Measurements from ENCODE around the gene TMEM233. TPM values are rescaled to one million over a fixed set of nuclear protein-coding genes. Genes with fewer than 3 reads are reported as not detected.

Gene TMEM233
- under 1 TPM in 1 of 5 donors, not detected in 4; 0.18 TPM for total RNA-seq
- under 1 TPM; 0.10 to 0.92 (median 0.25) TPM for polyA plus RNA-seq
- long read RNA-seq, donor 1 = 0 reads
- long read RNA-seq, donor 2, partial matches to known transcripts = 0 of 1 reads
- long read RNA-seq, donor 2, other reads (novel, unspliced or antisense) = 0 of 1 reads
- long read RNA-seq, donor 3 = 0 reads
- long read RNA-seq, donor 4 = 0 reads
- long read RNA-seq, donor 5, partial matches to known transcripts = 0 of 2 reads
- long read RNA-seq, donor 5, other reads (novel, unspliced or antisense) = 0 of 2 reads
- long read RNA-seq, donor 6 = 0 reads
- long read RNA-seq, donor 7 = 0 reads
- long read RNA-seq, donor 8 = 0 reads
- long read RNA-seq, donor 9, partial matches to known transcripts = 0 of 1 reads
- long read RNA-seq, donor 9, other reads (novel, unspliced or antisense) = 0 of 1 reads
- long read RNA-seq, donor 10 = 0 reads

DNA sequence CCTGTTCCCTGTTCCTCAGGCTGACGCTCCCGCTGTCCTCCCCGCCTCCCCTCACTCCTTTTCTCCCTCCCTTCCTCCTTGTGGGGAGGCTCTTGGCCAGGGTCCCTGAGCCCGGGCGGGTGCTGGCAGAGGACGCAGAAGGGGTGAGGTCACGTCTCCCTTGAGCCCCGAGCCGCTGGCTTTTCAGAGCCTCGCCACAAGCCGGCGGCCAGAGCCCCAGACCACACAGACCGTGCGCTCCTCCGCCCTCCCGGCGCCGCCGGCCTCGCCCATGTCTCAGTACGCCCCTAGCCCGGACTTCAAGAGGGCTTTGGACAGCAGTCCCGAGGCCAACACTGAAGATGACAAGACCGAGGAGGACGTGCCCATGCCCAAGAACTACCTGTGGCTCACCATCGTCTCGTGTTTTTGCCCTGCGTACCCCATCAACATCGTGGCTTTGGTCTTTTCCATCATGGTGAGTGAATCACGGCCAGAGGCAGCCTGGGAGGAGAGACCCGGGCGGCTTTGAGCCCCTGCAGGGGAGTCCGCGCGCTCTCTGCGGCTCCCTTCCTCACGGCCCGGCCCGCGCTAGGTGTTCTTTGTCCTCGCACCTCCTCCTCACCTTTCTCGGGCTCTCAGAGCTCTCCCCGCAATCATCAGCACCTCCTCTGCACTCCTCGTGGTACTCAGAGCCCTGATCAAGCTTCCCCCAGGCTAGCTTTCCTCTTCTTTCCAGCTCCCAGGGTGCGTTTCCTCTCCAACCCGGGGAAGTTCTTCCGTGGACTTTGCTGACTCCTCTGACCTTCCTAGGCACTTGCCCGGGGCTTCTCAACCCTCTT is at the start of gene TMEM233:
TSS of gene TMEM233 (plus strand) at position 197 of the 821 bp plus-strand sequence. CDS start at position 272, 75 bp downstream.
- TF ChIP-seq POLR2AphosphoS5 (IDR thresholded peaks at IDR 0.05) (no peak), EP300 (IDR thresholded peaks at IDR 0.05) (no peak), POLR2A (IDR thresholded peaks at IDR 0.05) (no peak)
- TF ChIP-seq, protein P1, sequence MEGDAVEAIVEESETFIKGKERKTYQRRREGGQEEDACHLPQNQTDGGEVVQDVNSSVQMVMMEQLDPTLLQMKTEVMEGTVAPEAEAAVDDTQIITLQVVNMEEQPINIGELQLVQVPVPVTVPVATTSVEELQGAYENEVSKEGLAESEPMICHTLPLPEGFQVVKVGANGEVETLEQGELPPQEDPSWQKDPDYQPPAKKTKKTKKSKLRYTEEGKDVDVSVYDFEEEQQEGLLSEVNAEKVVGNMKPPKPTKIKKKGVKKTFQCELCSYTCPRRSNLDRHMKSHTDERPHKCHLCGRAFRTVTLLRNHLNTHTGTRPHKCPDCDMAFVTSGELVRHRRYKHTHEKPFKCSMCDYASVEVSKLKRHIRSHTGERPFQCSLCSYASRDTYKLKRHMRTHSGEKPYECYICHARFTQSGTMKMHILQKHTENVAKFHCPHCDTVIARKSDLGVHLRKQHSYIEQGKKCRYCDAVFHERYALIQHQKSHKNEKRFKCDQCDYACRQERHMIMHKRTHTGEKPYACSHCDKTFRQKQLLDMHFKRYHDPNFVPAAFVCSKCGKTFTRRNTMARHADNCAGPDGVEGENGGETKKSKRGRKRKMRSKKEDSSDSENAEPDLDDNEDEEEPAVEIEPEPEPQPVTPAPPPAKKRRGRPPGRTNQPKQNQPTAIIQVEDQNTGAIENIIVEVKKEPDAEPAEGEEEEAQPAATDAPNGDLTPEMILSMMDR (IDR thresholded peaks at IDR 0.05) = no peak
- H3K4me3 ChIP-seq = peak within 1 kb of the TSS; percentile 25 to 44 (median 34)
- intact Hi-C loops (cut with DNase I; ENCODE audit: low total_unique reads) = no loop called here
- no peaks in the 10 kb centered on the region for H3K36me3 ChIP-seq
- no peaks in the 10 kb centered on the region for H3K9me3 ChIP-seq
- peaks cover 7 to 67% (median 36%) of the 10 kb centered on the region in 3 donors for H3K27me3 ChIP-seq
- H3K27ac ChIP-seq = peak within 1 kb of the TSS in 3 of 5 donors; percentile 7 to 60 (median 22)
- peak in 1 of 2 donors; percentile 33 for DNase-seq
- 2 to 4% (median 3%) methylated on average over 46 to 48 of the region's 48 CpGs for WGBS, 5 donors
- peaks cover 0 to 23% (median 12%) of the 10 kb centered on the region in 4 donors for H3K4me1 ChIP-seq

DNA sequence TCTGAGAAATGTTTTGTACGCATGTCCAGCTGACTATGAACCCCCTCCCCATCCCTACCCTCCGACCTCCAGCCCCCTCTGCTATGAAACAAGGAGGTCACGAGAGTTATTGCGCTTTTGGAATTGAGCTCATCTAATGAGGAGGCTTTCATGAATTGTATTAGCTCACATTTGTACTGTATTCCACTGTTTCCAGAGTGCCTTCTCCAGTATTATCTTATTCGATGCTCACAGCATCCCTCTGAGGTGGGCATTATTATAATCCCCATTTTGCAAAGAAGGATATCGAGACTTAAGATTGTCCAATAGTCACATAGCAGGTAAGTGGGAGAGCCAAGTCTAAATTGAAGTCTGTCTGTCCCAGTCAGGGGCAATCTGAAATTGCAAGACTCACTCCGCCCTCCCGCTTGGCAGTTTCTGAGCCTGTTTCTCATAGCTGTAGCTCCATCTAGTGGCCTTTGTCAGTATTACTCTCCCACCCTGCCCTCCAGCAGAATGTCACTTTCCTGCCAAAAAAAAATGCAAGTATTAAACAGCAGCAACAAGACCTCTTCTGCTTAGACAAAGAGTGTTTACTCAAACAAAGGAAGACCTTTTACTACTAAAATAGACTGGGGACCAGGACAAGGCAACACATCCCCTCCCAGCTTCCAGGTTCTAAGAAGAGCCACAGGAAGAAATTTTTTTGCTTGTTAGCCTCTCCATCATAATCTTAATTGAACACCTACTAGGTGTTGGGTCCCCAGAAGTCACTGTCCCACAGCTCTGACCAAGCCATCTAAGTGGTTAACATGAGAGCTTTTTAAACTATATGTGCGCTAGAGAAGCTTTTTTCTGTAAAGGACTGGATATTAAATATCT is 48.6 kb upstream of the TMEM233 start:
- peaks cover 0 to 14% (median 0%) of the 10 kb centered on the region in 3 donors for H3K27me3 ChIP-seq
- H3K9me3 ChIP-seq = no peaks in the 10 kb centered on the region
- 41 to 48% (median 43%) methylated on average over 9 of the region's 9 CpGs for WGBS, 5 donors
- H3K27ac ChIP-seq = no peak overlapping the region
- no peaks in the 10 kb centered on the region for H3K36me3 ChIP-seq
- intact Hi-C loops (cut with DNase I; ENCODE audit: low total_unique reads) = no loop called here
- H3K4me3 ChIP-seq = no peak overlapping the region
- DNase-seq = peak; percentile 63 to 87
- no peaks in the 10 kb centered on the region for H3K4me1 ChIP-seq
- TF ChIP-seq, protein P1 (IDR thresholded peaks at IDR 0.05) = peak in 6 of 7 experiments; percentile 18 to 87 (median 74)
- no peak for TF ChIP-seq POLR2AphosphoS5 (IDR thresholded peaks at IDR 0.05)

DNA sequence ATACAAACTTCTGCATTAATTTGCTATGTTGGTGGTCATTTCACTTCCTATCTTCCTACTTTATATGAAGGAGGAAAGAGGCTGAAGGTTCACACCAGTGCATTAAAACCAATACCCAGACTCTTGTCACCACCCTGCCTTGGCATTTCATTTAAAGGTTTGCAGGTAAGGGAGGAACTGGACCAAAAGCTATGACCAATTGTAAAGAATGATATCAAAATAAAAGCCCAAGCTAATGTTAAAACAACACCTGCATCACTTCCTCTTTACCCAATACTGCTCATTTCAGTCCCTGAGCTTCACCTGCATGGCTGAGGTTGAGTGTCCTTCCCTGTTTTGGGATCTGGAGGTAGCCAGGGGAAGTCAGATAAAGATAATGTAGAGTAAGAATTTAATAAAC is 47.2 kb upstream of the TMEM233 start:
- Histone ChIP-seq H3K27ac (no peak overlapping the region), H3K27me3 (peaks cover 0 to 20% (median 0%) of the 10 kb centered on the region in 3 donors), H3K36me3 (no peaks in the 10 kb centered on the region), H3K4me3 (no peak overlapping the region), H3K4me1 (no peaks in the 10 kb centered on the region), H3K9me3 (no peaks in the 10 kb centered on the region)
- TF ChIP-seq POLR2A (IDR thresholded peaks at IDR 0.05) = no peak
- TF ChIP-seq, protein P1 (IDR thresholded peaks at IDR 0.05) = no peak
- intact Hi-C loops (cut with DNase I; ENCODE audit: low total_unique reads) = no loop called here
- DNase-seq = no peak

DNA sequence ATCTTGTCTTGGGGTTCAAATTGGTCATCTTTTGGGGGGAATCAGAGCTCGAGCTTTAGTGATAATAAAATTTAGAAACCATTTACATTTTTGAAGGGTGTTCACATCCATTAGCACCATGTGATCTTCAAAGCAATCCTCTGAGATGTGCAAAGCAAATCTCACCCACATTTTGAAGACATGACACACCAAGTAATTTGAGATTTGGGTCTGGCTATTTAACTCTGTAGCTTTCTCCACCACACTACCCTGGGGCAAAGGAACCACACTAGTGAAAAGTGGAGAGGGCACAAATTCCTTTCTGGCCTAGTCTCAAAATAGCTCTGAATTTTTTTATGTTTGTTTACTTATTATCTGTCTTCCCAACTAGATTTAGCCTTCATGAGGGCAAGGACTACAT is 46.6 kb upstream of the TMEM233 start:
- DNase-seq = no peak
- Histone ChIP-seq H3K27ac (no peak overlapping the region), H3K4me1 (no peaks in the 10 kb centered on the region), H3K4me3 (no peak overlapping the region), H3K36me3 (no peaks in the 10 kb centered on the region), H3K9me3 (no peaks in the 10 kb centered on the region), H3K27me3 (peaks cover 0 to 20% (median 0%) of the 10 kb centered on the region in 3 donors)
- intact Hi-C loops (cut with DNase I; ENCODE audit: low total_unique reads) = no loop called here
- TF ChIP-seq POLR2A (IDR thresholded peaks at IDR 0.05) (no peak), EP300 (IDR thresholded peaks at IDR 0.05) (no peak)
- TF ChIP-seq, protein P1 (IDR thresholded peaks at IDR 0.05) = no peak
- 15 to 28% (median 22%) methylated on average over 1 of the region's 1 CpG for WGBS, 5 donors
